Neuronal stem cell (in vitro differentiated cells): ENCODE data around the gene EFS.

ENCODE experiments used
- DNase-seq: peaks from one replicate; pipeline ENCODE4 v3.0.0-alpha.2; 2013; ENCODE audit warnings: low spot score
- H2AFZ ChIP-seq: one replicate; pipeline ENCODE4 v1.6.1; 2013; ENCODE audit warnings: mild to moderate bottlenecking, low read length, inconsistent platforms
- H2AK5ac ChIP-seq: 2 replicates; pipeline ENCODE4 v1.6.1; 2013; ENCODE audit warnings: low read depth, mild to moderate bottlenecking, inconsistent platforms, low read length, moderate library complexity, mixed read lengths
- H2BK120ac ChIP-seq: 2 replicates; pipeline ENCODE4 v1.6.1; 2013; ENCODE audit warnings: low read depth, mild to moderate bottlenecking, inconsistent platforms, low read length, moderate library complexity, mixed read lengths
- H2BK12ac ChIP-seq: one replicate; pipeline ENCODE4 v1.6.1; 2013; ENCODE audit warnings: low read length, inconsistent platforms
- H2BK15ac ChIP-seq: 2 replicates; pipeline ENCODE4 v1.6.1; 2013; ENCODE audit warnings: mild to moderate bottlenecking, low read length, inconsistent platforms, mixed read lengths
- H2BK5ac ChIP-seq: one replicate; pipeline ENCODE4 v1.6.1; 2013; ENCODE audit warnings: inconsistent platforms, mild to moderate bottlenecking, low read length, moderate library complexity
- H3K14ac ChIP-seq: one replicate; pipeline ENCODE4 v1.6.1; 2013; ENCODE audit warnings: low read length, inconsistent platforms
- H3K18ac ChIP-seq: 2 replicates; pipeline ENCODE4 v1.6.1; 2013; ENCODE audit warnings: low read length, inconsistent platforms
- H3K23ac ChIP-seq: 2 replicates; pipeline ENCODE4 v1.6.1; 2013; ENCODE audit warnings: low read depth, mild to moderate bottlenecking, mixed read lengths, low read length, inconsistent platforms; ENCODE audit not compliant: poor library complexity
- H3K27ac ChIP-seq: replicated peaks from 3 replicates; pipeline ENCODE4 v1.5.1; 2013; ENCODE audit warnings: low read length, inconsistent platforms
- H3K27me3 ChIP-seq, 3 experiments: 2 replicates each; pipeline ENCODE4 v1.6.1; 2013; ENCODE audit warnings: low read length in 3 of 3, mild to moderate bottlenecking in 2 of 3, inconsistent platforms in 1 of 3, low read depth in 1 of 3, mixed read lengths in 1 of 3, moderate library complexity in 1 of 3; ENCODE audit not compliant: control insufficient read depth in 3 of 3, insufficient read depth in 3 of 3
- H3K36me3 ChIP-seq, 2 donors: replicated peaks in 1 of 2; 2 replicates each; pipeline ENCODE4 v1.6.1; 2013; ENCODE audit warnings: low read length in 2 of 2; ENCODE audit not compliant: control insufficient read depth in 2 of 2, insufficient read depth in 2 of 2
- H3K4ac ChIP-seq: 2 replicates; pipeline ENCODE4 v1.6.1; 2013; ENCODE audit warnings: inconsistent platforms, mild to moderate bottlenecking, low read length, moderate library complexity
- H3K4me1 ChIP-seq, 2 donors: 1 replicate in 1 of 2; 2 replicates in 1 of 2; pipeline ENCODE4 v1.6.1; 2013; ENCODE audit warnings: low read length in 2 of 2, low read depth in 1 of 2; ENCODE audit not compliant: control insufficient read depth in 2 of 2, insufficient read depth in 1 of 2
- H3K4me2 ChIP-seq: one replicate; pipeline ENCODE4 v1.6.1; 2013; ENCODE audit warnings: mild to moderate bottlenecking, low read length, inconsistent platforms; ENCODE audit not compliant: insufficient read depth, poor library complexity, severe bottlenecking
- H3K4me3 ChIP-seq, 2 donors: 2 replicates each; pipeline ENCODE4 v1.5.1; 2013; ENCODE audit warnings: low read length in 2 of 2, mild to moderate bottlenecking in 2 of 2, inconsistent platforms in 1 of 2, moderate library complexity in 1 of 2
- H3K79me1 ChIP-seq: one replicate; pipeline ENCODE4 v1.6.1; 2013; ENCODE audit warnings: low read depth, mild to moderate bottlenecking, inconsistent platforms, low read length, moderate library complexity
- H3K9ac ChIP-seq: one replicate; pipeline ENCODE4 v1.6.1; 2013; ENCODE audit warnings: mild to moderate bottlenecking, low read depth, low read length, inconsistent platforms; ENCODE audit not compliant: poor library complexity
- H3K9me3 ChIP-seq, 2 donors: replicated peaks in 1 of 2; 2 replicates each; pipeline versions ENCODE3 to v1.6.1; 2013; ENCODE audit warnings: low read length in 2 of 2, mild to moderate bottlenecking in 2 of 2, inconsistent platforms in 1 of 2, low read depth in 1 of 2, mixed read lengths in 1 of 2, moderate library complexity in 1 of 2; ENCODE audit not compliant: control insufficient read depth in 2 of 2, insufficient read depth in 1 of 2
- H4K8ac ChIP-seq: one replicate; pipeline ENCODE4 v1.6.1; 2013; ENCODE audit warnings: low read depth, mild to moderate bottlenecking, inconsistent platforms, low read length, moderate library complexity
- H4K91ac ChIP-seq: one replicate; pipeline ENCODE4 v1.6.1; 2013; ENCODE audit warnings: low read length, low read depth, mild to moderate bottlenecking, inconsistent platforms; ENCODE audit not compliant: poor library complexity
- WGBS, 2 donors: extraction: QIAGEN DNeasy Blood & Tissue Kit; methylation state at CpG; one replicate each; pipeline ENCODE4 v1.1.7; 2013; ENCODE audit warnings: missing lambda C conversion rate in 2 of 2, mixed read lengths in 1 of 2; ENCODE audit not compliant: insufficient read length in 2 of 2, insufficient replicate concordance in 1 of 2; ENCODE audit errors: extremely low coverage in 2 of 2; 5-methylcytosine and 5-hydroxymethylcytosine counted together

Gene EFS

DNA sequence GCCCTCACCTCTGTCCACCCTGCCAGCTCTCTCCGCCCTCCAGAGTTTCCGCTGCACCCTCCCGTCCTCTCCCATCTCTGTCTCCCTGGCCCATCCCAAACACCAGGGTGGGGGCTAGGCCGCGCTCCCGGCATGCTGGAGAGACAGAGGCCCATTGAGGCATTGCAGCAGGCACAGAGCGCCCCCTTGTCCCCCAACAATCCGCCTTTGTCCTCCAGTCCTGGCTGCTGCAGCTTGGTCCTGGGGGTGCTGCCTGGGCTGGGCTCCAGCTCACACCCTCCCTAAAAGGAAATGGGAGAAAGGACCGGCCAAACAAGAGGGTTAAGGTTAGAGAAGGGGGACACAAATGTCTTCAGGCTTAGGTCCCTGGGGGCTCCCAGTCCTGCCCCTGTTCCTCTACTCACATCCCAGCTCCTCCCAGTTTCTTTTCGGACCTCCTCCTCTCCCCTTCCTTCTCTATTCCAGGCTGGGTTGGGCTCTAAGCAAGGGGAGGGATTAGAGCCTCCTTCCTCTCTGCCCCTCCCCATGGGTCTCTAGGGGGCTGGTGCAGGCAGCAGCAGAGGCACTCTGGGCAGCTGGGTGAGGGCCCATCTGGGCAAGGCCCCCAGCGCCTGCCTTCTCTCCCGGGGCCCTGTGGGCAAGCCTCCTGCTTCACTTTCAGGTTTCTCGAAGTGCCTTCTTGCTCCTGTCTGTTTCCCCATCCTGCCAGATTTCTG, 11.7 kb upstream of the EFS start, which contains the start of gene CMTM5:
CMTM5 (plus strand) TSS at position 565 of the 716 bp plus-strand sequence. CDS start 206 bp downstream, outside the sequence.
- peaks cover 0 to 11% of the 10 kb centered on the region in 2 donors for H3K4me1 ChIP-seq
- H2BK5ac ChIP-seq = peak within 1 kb of the TSS; percentile 9
- peak within 1 kb of the TSS; percentile 66 for H2AFZ ChIP-seq
- peak within 1 kb of the TSS; percentile 85 for H2BK120ac ChIP-seq
- peak within 1 kb of the TSS; percentile 85 for H3K9ac ChIP-seq
- WGBS, 2 donors = no CpG with 5 or more reads among the region's 13 CpGs
- peak within 1 kb of the TSS; percentile 78 for H2BK12ac ChIP-seq
- peaks cover 0 to 64% (median 0%) of the 10 kb centered on the region in 3 experiments for H3K27me3 ChIP-seq
- DNase-seq = peak; percentile 51
- H3K27ac ChIP-seq = no peak within 1 kb of the TSS
- H3K4me2 ChIP-seq = peak within 1 kb of the TSS; percentile 41
- H2BK15ac ChIP-seq = peak within 1 kb of the TSS; percentile 61
- peak within 1 kb of the TSS; percentile 86 for H3K4ac ChIP-seq
- H3K14ac ChIP-seq = peak within 1 kb of the TSS; percentile 95
- H3K4me3 ChIP-seq = no peak within 1 kb of the TSS
- H3K23ac ChIP-seq = peak within 1 kb of the TSS; percentile 48
- peak within 1 kb of the TSS; percentile 92 for H2AK5ac ChIP-seq
- H4K8ac ChIP-seq = peak within 1 kb of the TSS; percentile 88
- H3K18ac ChIP-seq = peak within 1 kb of the TSS; percentile 96
- H3K36me3 ChIP-seq = no peaks in the 10 kb centered on the region
- no peaks in the 10 kb centered on the region for H3K79me1 ChIP-seq
- no peaks in the 10 kb centered on the region for H3K9me3 ChIP-seq
- peak within 1 kb of the TSS; percentile 76 for H4K91ac ChIP-seq

DNA sequence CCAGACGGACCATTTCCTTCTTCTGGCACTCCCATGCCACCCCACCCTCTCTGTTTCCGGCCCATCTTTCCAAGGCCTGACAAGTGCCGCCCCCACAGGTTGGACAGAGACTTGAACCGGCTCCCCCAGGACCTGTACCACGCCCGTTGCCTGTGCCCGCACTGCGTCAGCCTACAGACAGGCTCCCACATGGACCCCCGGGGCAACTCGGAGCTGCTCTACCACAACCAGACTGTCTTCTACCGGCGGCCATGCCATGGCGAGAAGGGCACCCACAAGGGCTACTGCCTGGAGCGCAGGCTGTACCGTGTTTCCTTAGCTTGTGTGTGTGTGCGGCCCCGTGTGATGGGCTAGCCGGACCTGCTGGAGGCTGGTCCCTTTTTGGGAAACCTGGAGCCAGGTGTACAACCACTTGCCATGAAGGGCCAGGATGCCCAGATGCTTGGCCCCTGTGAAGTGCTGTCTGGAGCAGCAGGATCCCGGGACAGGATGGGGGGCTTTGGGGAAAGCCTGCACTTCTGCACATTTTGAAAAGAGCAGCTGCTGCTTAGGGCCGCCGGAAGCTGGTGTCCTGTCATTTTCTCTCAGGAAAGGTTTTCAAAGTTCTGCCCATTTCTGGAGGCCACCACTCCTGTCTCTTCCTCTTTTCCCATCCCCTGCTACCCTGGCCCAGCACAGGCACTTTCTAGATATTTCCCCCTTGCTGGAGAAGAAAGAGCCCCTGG, 10.7 kb upstream of the EFS start:
- Histone ChIP-seq H3K9me3 (no peaks in the 10 kb centered on the region), H3K79me1 (no peaks in the 10 kb centered on the region), H2AK5ac (peak overlapping the region; percentile 91), H3K36me3 (no peaks in the 10 kb centered on the region), H3K4ac (peak overlapping the region; percentile 18), H3K27ac (no peak overlapping the region), H3K14ac (no peak overlapping the region), H2BK12ac (no peak overlapping the region), H3K9ac (no peak overlapping the region), H4K8ac (no peak overlapping the region), H2BK5ac (peak overlapping the region; percentile 9), H4K91ac (peak overlapping the region; percentile 33), H3K27me3 (peaks cover 0 to 71% (median 0%) of the 10 kb centered on the region in 3 experiments), H2BK15ac (peak overlapping the region; percentile 60), H3K18ac (peak overlapping the region; percentile 20), H3K4me1 (peaks cover 0 to 11% of the 10 kb centered on the region in 2 donors), H3K4me3 (no peak overlapping the region), H2AFZ (no peak overlapping the region), H3K23ac (no peak overlapping the region), H3K4me2 (no peak overlapping the region), H2BK120ac (no peak overlapping the region)
- no CpG with 5 or more reads among the region's 21 CpGs for WGBS, 2 donors
- no peak for DNase-seq

DNA sequence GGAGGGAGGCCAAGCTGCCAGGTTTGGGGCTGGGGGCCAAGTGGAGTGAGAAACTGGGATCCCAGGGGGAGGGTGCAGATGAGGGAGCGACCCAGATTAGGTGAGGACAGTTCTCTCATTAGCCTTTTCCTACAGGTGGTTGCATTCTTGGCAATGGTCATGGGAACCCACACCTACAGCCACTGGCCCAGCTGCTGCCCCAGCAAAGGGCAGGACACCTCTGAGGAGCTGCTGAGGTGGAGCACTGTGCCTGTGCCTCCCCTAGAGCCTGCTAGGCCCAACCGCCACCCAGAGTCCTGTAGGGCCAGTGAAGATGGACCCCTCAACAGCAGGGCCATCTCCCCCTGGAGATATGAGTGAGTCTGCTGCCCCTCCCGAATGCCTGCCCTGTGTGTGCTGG, 8.1 kb upstream of the EFS start:
- no peak overlapping the region for H4K8ac ChIP-seq
- H3K4me3 ChIP-seq = no peak overlapping the region
- H3K4ac ChIP-seq = no peak overlapping the region
- H4K91ac ChIP-seq = no peak overlapping the region
- H2BK15ac ChIP-seq = peak overlapping the region; percentile 32
- no peak overlapping the region for H2AK5ac ChIP-seq
- peak overlapping the region; percentile 26 for H2BK12ac ChIP-seq
- no peak overlapping the region for H2BK120ac ChIP-seq
- H3K4me1 ChIP-seq = peaks cover 0 to 10% of the 10 kb centered on the region in 2 donors
- peak overlapping the region; percentile 23 for H3K14ac ChIP-seq
- no peak for DNase-seq
- H3K23ac ChIP-seq = no peak overlapping the region
- no peak overlapping the region for H3K4me2 ChIP-seq
- no peaks in the 10 kb centered on the region for H3K9me3 ChIP-seq
- no peak overlapping the region for H2BK5ac ChIP-seq
- H3K27ac ChIP-seq = no peak overlapping the region
- H3K18ac ChIP-seq = no peak overlapping the region
- WGBS, 2 donors = no CpG with 5 or more reads among the region's 3 CpGs
- H3K79me1 ChIP-seq = no peaks in the 10 kb centered on the region
- no peak overlapping the region for H2AFZ ChIP-seq
- H3K27me3 ChIP-seq = peaks cover 0 to 74% (median 2%) of the 10 kb centered on the region in 3 experiments
- peak overlapping the region; percentile 36 for H3K9ac ChIP-seq
- H3K36me3 ChIP-seq = no peaks in the 10 kb centered on the region

DNA sequence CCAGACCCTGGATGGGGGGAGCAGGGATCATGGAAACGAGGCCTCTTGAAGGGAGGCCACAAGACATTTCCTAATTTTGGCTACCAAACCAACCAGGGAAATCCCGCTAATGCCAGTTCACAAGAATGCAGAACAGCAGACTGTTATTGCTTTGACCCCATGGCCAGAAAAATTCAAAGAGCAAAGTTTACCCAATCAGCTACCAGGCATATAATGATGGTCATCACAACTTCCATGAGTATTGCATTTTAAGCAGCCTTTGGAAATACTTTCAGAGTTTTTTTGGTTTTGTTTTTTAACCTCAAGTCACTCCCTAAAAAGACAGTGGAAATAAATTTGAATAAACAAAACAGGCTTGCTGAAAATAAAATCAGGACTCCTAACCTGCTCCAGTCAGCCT, 7.5 kb upstream of the EFS start, which contains the start of gene IL25:
IL25 (plus strand) TSS at position 301 of the 400 bp plus-strand sequence.
- Histone ChIP-seq H2BK12ac (peak within 1 kb of the TSS; percentile 26), H3K79me1 (no peaks in the 10 kb centered on the region), H2AK5ac (no peak within 1 kb of the TSS), H3K4me2 (no peak within 1 kb of the TSS), H2BK15ac (peak within 1 kb of the TSS; percentile 32), H3K27ac (no peak within 1 kb of the TSS), H4K91ac (no peak within 1 kb of the TSS), H2AFZ (no peak within 1 kb of the TSS), H3K9me3 (no peaks in the 10 kb centered on the region), H3K18ac (no peak within 1 kb of the TSS), H3K9ac (peak within 1 kb of the TSS; percentile 36), H3K36me3 (no peaks in the 10 kb centered on the region), H4K8ac (no peak within 1 kb of the TSS), H3K14ac (peak within 1 kb of the TSS; percentile 23), H3K27me3 (peaks cover 0 to 74% (median 2%) of the 10 kb centered on the region in 3 experiments), H3K4me1 (peaks cover 0 to 10% of the 10 kb centered on the region in 2 donors), H3K23ac (no peak within 1 kb of the TSS), H3K4me3 (no peak within 1 kb of the TSS), H2BK5ac (no peak within 1 kb of the TSS), H2BK120ac (no peak within 1 kb of the TSS), H3K4ac (no peak within 1 kb of the TSS)
- no CpG with 5 or more reads among the region's 2 CpGs for WGBS, 2 donors
- no peak for DNase-seq
